Kidney (tissue), 14 donors: ENCODE measurements around the gene FOXN3. TPM values are rescaled to one million over a fixed set of nuclear protein-coding genes. Genes with fewer than 3 reads are reported as not detected.

Source experiments
- DNase-seq, 5 donors: peaks; one replicate each; pipeline ENCODE4 v3.0.0-alpha.2; 2013 to 2020
- FAIRE-seq: peaks from 2 replicates; lab custom pipeline; 2012; peaks lifted over from hg19 to GRCh38; lab: Jason Lieb, UNC
- H3K27ac ChIP-seq, 2 donors: one replicate each; pipeline ENCODE4 v1.7.0; 2013; ENCODE audit warnings: low read depth in 2 of 2, low read length in 2 of 2, inconsistent platforms in 1 of 2
- H3K27me3 ChIP-seq: one replicate; pipeline ENCODE4 v1.7.1; 2013; ENCODE audit warnings: low read length, inconsistent platforms; ENCODE audit not compliant: control insufficient read depth, insufficient read depth
- H3K36me3 ChIP-seq, 3 donors: one replicate each; pipeline versions ENCODE4 v1.7.0 to v1.7.1; 2013; ENCODE audit warnings: low read length in 3 of 3, control low read depth in 1 of 3, inconsistent platforms in 1 of 3; ENCODE audit not compliant: insufficient read depth in 3 of 3, control insufficient read depth in 2 of 3
- H3K4me1 ChIP-seq, 3 donors: one replicate each; pipeline versions ENCODE4 v1.7.0 to v1.7.1; 2013; ENCODE audit warnings: low read length in 3 of 3, inconsistent platforms in 1 of 3, low read depth in 1 of 3; ENCODE audit not compliant: control insufficient read depth in 2 of 3, insufficient read depth in 2 of 3
- H3K4me3 ChIP-seq, 3 donors: one replicate each; pipeline versions ENCODE4 v1.7.0 to v1.8.1; 2013; ENCODE audit warnings: low read length in 3 of 3, control low read depth in 1 of 3, inconsistent platforms in 1 of 3
- H3K9ac ChIP-seq, 3 donors: one replicate each; pipeline versions ENCODE4 v1.7.0 to v1.7.1; 2013; ENCODE audit warnings: low read length in 3 of 3, control low read depth in 1 of 3, inconsistent platforms in 1 of 3
- H3K9me3 ChIP-seq, 3 donors: one replicate each; pipeline versions ENCODE4 v1.7.0 to v1.7.1; 2013; ENCODE audit warnings: low read length in 3 of 3, control low read depth in 1 of 3, inconsistent platforms in 1 of 3; ENCODE audit not compliant: control insufficient read depth in 2 of 3, insufficient read depth in 1 of 3
- intact Hi-C: fragments of 100-400 bp; cut with DNase I; formaldehyde crosslinking; loops from one replicate; pipeline ENCODE4 v1.11.1; 2022
- polyA plus RNA-seq: library from polyadenylated mRNA; stranded (reverse); fragments of 350-450 nt; fragmentation: Illumina TruSeq; extraction: RNeasy Lipid Tissue Mini Kit (QIAGEN cat#74804); gene quantifications from one replicate; pipeline ENCODE4 v1.2.3, GENCODE V29; 2014; ENCODE audit warnings: low read depth, low replicate concordance; ENCODE audit not compliant: insufficient read depth
- total RNA-seq: library from RNA; stranded (reverse); fragmentation: NEBNext Ultra II Directional; extraction: Animal tissue kit (Norgen Biotek cat#: 25700); gene quantifications from one replicate; pipeline ENCODE4 v1.2.1, GENCODE V29; 2021
- TF ChIP-seq, protein P1 (sequence below): IDR thresholded peaks from 3 replicates; pipeline ENCODE4 v1.5.1; 2012; ENCODE audit warnings: mild to moderate bottlenecking, moderate library complexity, borderline replicate concordance; ENCODE audit not compliant: insufficient read depth; ENCODE audit errors: extremely low read depth
- donor health status: control.
- donor health status: control.
- donor health status: control.
- donor health status: control.
- donor health status: control.
- donor health status: DM: yes; HTN: yes; CAD: no.
- donor health status: Normal renal cell carcinoma (clear cell type).

FOXN3 gene
- total and polyA plus RNA-seq, 2 donors from 2014 or later = 6.4 to 50.1 TPM

DNA sequence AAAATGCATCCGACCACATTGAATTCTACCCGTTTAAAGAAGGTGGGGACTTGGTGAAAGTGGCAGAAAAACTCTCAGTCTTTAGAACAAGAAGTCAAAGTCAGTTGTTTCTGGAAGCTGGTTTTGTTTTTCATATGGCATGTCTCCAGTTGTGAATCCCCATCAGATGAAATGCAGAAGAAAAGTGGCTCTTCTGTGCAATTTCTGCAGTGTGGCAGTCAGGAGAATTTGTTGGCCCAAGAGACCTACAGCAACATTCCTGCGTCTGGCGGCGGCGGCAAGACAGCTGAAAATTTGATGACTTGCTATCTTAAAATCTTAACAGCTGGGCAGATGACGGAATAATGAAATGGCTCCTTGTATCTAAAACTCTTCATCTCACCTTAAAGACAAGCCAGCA lies 201.5 kb downstream of the FOXN3 start:
- H3K9ac ChIP-seq = no peak overlapping the region
- no peak for DNase-seq

DNA sequence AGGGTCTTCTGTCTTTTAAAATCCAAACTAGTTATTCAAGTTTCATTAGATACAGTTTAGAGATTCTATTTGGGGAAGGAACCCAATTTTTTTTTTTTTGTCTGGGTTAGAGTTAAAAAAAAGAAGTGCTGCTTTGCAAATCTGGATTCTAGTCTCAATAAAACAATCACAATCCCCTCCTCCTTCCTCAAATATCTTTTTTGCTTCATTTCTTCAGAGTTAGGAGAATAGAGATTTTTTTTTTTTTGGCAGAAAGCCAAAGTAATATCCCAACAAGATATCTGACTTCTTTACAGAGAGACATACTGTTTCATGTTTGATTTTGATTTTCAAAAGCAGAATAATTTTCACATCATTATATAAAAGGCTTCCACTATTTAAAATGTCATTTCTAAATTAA lies 201.9 kb downstream of the FOXN3 start:
- FAIRE-seq = no peak
- TF ChIP-seq, protein P1, sequence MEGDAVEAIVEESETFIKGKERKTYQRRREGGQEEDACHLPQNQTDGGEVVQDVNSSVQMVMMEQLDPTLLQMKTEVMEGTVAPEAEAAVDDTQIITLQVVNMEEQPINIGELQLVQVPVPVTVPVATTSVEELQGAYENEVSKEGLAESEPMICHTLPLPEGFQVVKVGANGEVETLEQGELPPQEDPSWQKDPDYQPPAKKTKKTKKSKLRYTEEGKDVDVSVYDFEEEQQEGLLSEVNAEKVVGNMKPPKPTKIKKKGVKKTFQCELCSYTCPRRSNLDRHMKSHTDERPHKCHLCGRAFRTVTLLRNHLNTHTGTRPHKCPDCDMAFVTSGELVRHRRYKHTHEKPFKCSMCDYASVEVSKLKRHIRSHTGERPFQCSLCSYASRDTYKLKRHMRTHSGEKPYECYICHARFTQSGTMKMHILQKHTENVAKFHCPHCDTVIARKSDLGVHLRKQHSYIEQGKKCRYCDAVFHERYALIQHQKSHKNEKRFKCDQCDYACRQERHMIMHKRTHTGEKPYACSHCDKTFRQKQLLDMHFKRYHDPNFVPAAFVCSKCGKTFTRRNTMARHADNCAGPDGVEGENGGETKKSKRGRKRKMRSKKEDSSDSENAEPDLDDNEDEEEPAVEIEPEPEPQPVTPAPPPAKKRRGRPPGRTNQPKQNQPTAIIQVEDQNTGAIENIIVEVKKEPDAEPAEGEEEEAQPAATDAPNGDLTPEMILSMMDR = no peak
- intact Hi-C loops = no loop called here
- H3K27me3 ChIP-seq = no peaks in the 10 kb centered on the region
- H3K4me1 ChIP-seq = peaks cover 0 to 2% (median 0%) of the 10 kb centered on the region in 3 donors
- H3K27ac ChIP-seq = no peak overlapping the region
- no peak overlapping the region for H3K9ac ChIP-seq
- no peaks in the 10 kb centered on the region for H3K36me3 ChIP-seq
- H3K4me3 ChIP-seq = no peak overlapping the region
- DNase-seq = no peak
- no peaks in the 10 kb centered on the region for H3K9me3 ChIP-seq

More for the DNA sequence above, 201.5 kb downstream of the FOXN3 start:
- Histone ChIP-seq H3K9me3 (no peaks in the 10 kb centered on the region), H3K27ac (no peak overlapping the region), H3K4me3 (no peak overlapping the region), H3K36me3 (no peaks in the 10 kb centered on the region), H3K27me3 (no peaks in the 10 kb centered on the region), H3K4me1 (peaks cover 0 to 2% (median 0%) of the 10 kb centered on the region in 3 donors)
- intact Hi-C loops = no loop called here
- FAIRE-seq = no peak
- TF ChIP-seq, protein P1 = no peak

DNA sequence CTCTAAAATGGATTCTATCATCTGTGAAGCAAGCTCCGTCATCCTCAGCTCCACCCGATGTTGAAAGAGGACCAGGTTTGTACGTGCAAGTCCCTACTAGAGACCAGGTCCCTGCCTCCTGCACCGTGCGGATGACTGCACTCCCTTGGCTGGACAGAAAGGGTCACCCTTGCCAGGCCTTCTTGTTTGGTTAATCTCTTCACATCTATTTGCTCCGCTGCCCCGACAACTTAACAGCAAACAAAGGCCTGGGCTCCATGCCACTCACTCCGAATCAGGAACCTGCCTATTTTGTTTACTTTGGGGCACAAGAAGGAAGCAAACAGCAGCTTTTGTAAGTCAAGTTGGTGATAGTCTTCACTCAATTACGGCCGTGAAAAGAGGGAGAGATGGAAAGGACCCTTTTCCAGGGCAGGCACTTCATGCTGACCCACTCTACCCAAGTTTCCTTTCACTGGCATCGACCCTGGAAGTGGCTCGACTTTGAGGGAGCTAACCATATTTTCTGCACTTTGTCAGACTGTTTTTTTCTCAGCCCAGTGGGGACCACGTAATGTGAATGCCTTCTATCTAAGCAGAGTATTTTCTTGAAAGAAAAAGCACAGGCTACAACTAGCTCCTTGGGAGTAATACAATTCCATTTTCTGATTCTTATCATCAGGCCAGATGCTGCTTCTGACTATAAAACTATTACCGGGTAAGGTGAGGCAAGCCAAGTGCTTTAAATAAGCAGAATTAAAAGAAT lies 202.6 kb downstream of the FOXN3 start:
- Histone ChIP-seq H3K36me3 (no peaks in the 10 kb centered on the region), H3K9ac (no peak overlapping the region), H3K27ac (no peak overlapping the region), H3K27me3 (no peaks in the 10 kb centered on the region), H3K4me3 (no peak overlapping the region), H3K4me1 (peaks cover 0 to 2% (median 0%) of the 10 kb centered on the region in 3 donors), H3K9me3 (no peaks in the 10 kb centered on the region)
- intact Hi-C loops = no loop called here
- FAIRE-seq (no peak), DNase-seq (peak in 2 of 5 donors; percentile 38 to 61)
- TF ChIP-seq, protein P1 = no peak
